K562 (cell line): ENCODE results near the gene GLP2R. TPM values are rescaled to one million over a fixed set of nuclear protein-coding genes. Genes with fewer than 3 reads are reported as not detected.

Experiments
- ATAC-seq: fragments of 200-7000 bp; cut with Tn5 transposase; 3 replicates; pipeline ENCODE4 v1.9.1; 2020; ENCODE audit warnings: moderate library complexity
- BruUV-seq: library from RNA; stranded (reverse); fragments of 400-500 nt; replicated peaks from 2 replicates; lab custom pipeline; 2021; lab: Mats Ljungman, UMichigan
- CTCF ChIA-PET: fragments of 300-600 bp; formaldehyde crosslinking; extraction: SDS; loops from one replicate; lab custom pipeline; 2021; ENCODE audit warnings: low intra/inter-chr PET ratio; lab: Yijun Ruan, JAX
- POLR2A ChIA-PET: fragments of 300-600, 350-650 bp; sonication (Branson Sonifier 250); formaldehyde crosslinking; extraction: SDS; loops from one replicate; lab custom pipeline; 2021; ENCODE audit warnings: antibody characterized with exemption, inconsistent platforms; lab: Yijun Ruan, JAX
- DNase-seq, 4 experiments: peaks; one replicate each; pipeline versions ENCODE4 v3.0.0 to v3.0.0-alpha.2; 2011 to 2018; ENCODE audit warnings: low spot score in 3 of 4, mixed read lengths in 3 of 4; ENCODE audit errors: extremely low read depth in 1 of 4
- FAIRE-seq: peaks from 2 replicates; lab custom pipeline; 2011; peaks lifted over from hg19 to GRCh38; lab: Jason Lieb, UNC
- H2AFZ ChIP-seq: 2 replicates; pipeline ENCODE4 v1.6.0; 2011; ENCODE audit warnings: low read depth, low read length, control low read depth, inconsistent platforms
- H3K27ac ChIP-seq: fragments of 200-600 bp; 3 replicates; pipeline ENCODE4 v1.8.0; 2011; ENCODE audit warnings: low read depth, mild to moderate bottlenecking, control low read depth, inconsistent platforms, low read length, moderate library complexity, mixed read lengths; ENCODE audit errors: extremely low read depth
- H3K27me3 ChIP-seq, 2 experiments: fragments of 300-600 bp in 1 of 2; 2 replicates in 1 of 2; 3 replicates in 1 of 2; pipeline versions ENCODE4 v1.6.0 to v1.8.0; 2011; ENCODE audit warnings: inconsistent platforms in 2 of 2, low read length in 2 of 2, mild to moderate bottlenecking in 1 of 2, mixed read lengths in 1 of 2, moderate library complexity in 1 of 2; ENCODE audit not compliant: control insufficient read depth in 2 of 2, insufficient read depth in 2 of 2
- H3K36me3 ChIP-seq: fragments of 300-600 bp; 3 replicates; pipeline ENCODE4 v1.8.0; 2011; ENCODE audit warnings: mild to moderate bottlenecking, low read length, inconsistent platforms; ENCODE audit not compliant: control insufficient read depth, insufficient read depth
- H3K4me1 ChIP-seq, 2 experiments: fragments of 200-600 bp in 1 of 2; replicated peaks in 1 of 2; 2 replicates in 1 of 2; 3 replicates in 1 of 2; pipeline versions ENCODE4 v1.5.1 to v1.8.0; 2011; ENCODE audit warnings: inconsistent platforms in 2 of 2, low read length in 2 of 2, mild to moderate bottlenecking in 1 of 2, mixed read lengths in 1 of 2, moderate library complexity in 1 of 2; ENCODE audit not compliant: control insufficient read depth in 2 of 2, insufficient read depth in 2 of 2
- H3K4me2 ChIP-seq: 2 replicates; pipeline ENCODE4 v1.6.1; 2011; ENCODE audit warnings: low read length, control low read depth, inconsistent platforms, mixed read lengths; ENCODE audit not compliant: insufficient read depth
- H3K4me3 ChIP-seq: fragments of 200-600 bp; sonication (generic), shearing (Covaris generic); 2 replicates; pipeline ENCODE4 v1.5.1; 2016; ENCODE audit warnings: control low read depth, inconsistent platforms
- H3K79me2 ChIP-seq: fragments of 200-600 bp; 3 replicates; pipeline ENCODE4 v1.8.0; 2011; ENCODE audit warnings: low read length, inconsistent platforms; ENCODE audit not compliant: control insufficient read depth, insufficient read depth
- H3K9ac ChIP-seq, 2 experiments: 2 replicates each; pipeline versions ENCODE4 v1.6.0 to v1.6.1; 2011; ENCODE audit warnings: low read depth in 2 of 2, low read length in 2 of 2, control low read depth in 1 of 2, inconsistent platforms in 1 of 2, mild to moderate bottlenecking in 1 of 2, mixed read lengths in 1 of 2; ENCODE audit not compliant: insufficient read depth in 1 of 2
- H3K9me1 ChIP-seq: one replicate; pipeline ENCODE4 v1.6.0; 2011; ENCODE audit warnings: inconsistent platforms, mild to moderate bottlenecking, low read length, moderate library complexity; ENCODE audit not compliant: control insufficient read depth, insufficient read depth
- H3K9me3 ChIP-seq: replicated peaks from 2 replicates; pipeline ENCODE4 v1.5.1; 2011; ENCODE audit warnings: low read depth, low read length, inconsistent platforms; ENCODE audit not compliant: control insufficient read depth, insufficient read depth
- H4K20me1 ChIP-seq: replicated peaks from 2 replicates; pipeline ENCODE4 v1.6.1; 2011; ENCODE audit warnings: low read length, inconsistent platforms, mixed read lengths; ENCODE audit not compliant: control insufficient read depth, insufficient read depth
- ATF7 ChIP-seq: fragments of 450-650 bp; IDR thresholded peaks from 2 replicates; pipeline ENCODE4 v1.7.1; 2014; ENCODE audit warnings: mild to moderate bottlenecking, moderate library complexity
- CHCHD3 ChIP-seq: fragments of 250-450 bp; sonication (Bioruptor Pico); IDR thresholded peaks from 2 replicates; pipeline ENCODE4 v2.1.2; 2022; ENCODE audit warnings: mild to moderate bottlenecking
- ELF1 ChIP-seq: fragments of 200-800 bp; sonication (Bioruptor generic); IDR thresholded peaks from 2 replicates; pipeline ENCODE4 v1.6.1; 2016; ENCODE audit warnings: missing genetic modification characterization, missing compliant biosample characterization
- TCF7L2 ChIP-seq: fragments of 150-350 bp; IDR thresholded peaks from 2 replicates; pipeline ENCODE4 v1.6.1; 2016; ENCODE audit warnings: low read depth, mild to moderate bottlenecking, low read length, moderate library complexity
- THAP12 ChIP-seq: fragments of 250-450 bp; sonication (Bioruptor Pico); IDR thresholded peaks from 2 replicates; pipeline ENCODE4 v1.9.0; 2021; ENCODE audit warnings: mild to moderate bottlenecking, inconsistent platforms
- XRCC3 ChIP-seq: fragments of 450-650 bp; IDR thresholded peaks from 2 replicates; pipeline ENCODE4 v1.6.1; 2017; ENCODE audit warnings: mild to moderate bottlenecking, moderate library complexity
- ZBED1 ChIP-seq: IDR thresholded peaks from 2 replicates; pipeline ENCODE4 v1.6.1; 2014
- ZNF224 ChIP-seq: sonication (generic); formaldehyde crosslinking; IDR thresholded peaks from 2 replicates; pipeline ENCODE4 v1.8.0; 2022; ENCODE audit warnings: mild to moderate bottlenecking, missing genetic modification reagents
- WGBS: fragments of 100-300 bp; shearing (Covaris generic); methylation state at CpG from one replicate; pipeline ENCODE4 v1.1.6; 2016; ENCODE audit warnings: low coverage, mixed read lengths; ENCODE audit not compliant: insufficient coverage; ENCODE audit errors: missing lambda C conversion rate; 5-methylcytosine and 5-hydroxymethylcytosine counted together
- in situ Hi-C: fragments of 300-500 bp; cut with MboI; formaldehyde crosslinking; loops from 4 replicates; pipeline ENCODE4 v1.15.0; 2018; ENCODE audit warnings: inconsistent platforms, mixed read lengths
- intact Hi-C: fragments of 100-400 bp; cut with micrococcal nuclease; formaldehyde crosslinking; loops from 2 replicates; pipeline ENCODE4 v1.14.2; 2022
- polyA plus RNA-seq, 8 experiments: library from polyadenylated mRNA; depleted of rRNA in 4 of 8; stranded (reverse) in 5 of 8; unstranded in 3 of 8; fragments of >200 nt; fragmentation: Nextera tagmentation in 2 of 8; fragmentation: Illumina TruSeq in 1 of 8; extraction: Ambion mirVana in 2 of 8; extraction: Trizol in 1 of 8; gene quantifications; 2 replicates each; pipeline versions ENCODE4 v1.2.1 to v1.2.3, GENCODE V29; 2011 to 2014; ENCODE audit warnings: inconsistent platforms in 1 of 8, missing spikeins in 1 of 8
- total RNA-seq, 7 experiments: library from RNA; depleted of rRNA in 6 of 7; stranded (reverse); fragments of >200 nt in 6 of 7; fragmentation: Illumina TruSeq in 2 of 7; extraction: Trizol in 2 of 7; gene quantifications; 2 replicates each; pipeline versions ENCODE4 v1.2.1 to v1.2.3, GENCODE V29; 2011 to 2021; ENCODE audit warnings: low replicate concordance in 1 of 7

The GLP2R gene
- total and polyA plus RNA-seq, 9 of the 15 experiments (the other 6 are each of a cell fraction or from before 2014, with no cell fraction given): not detected

GRCh38 chr17:9850151-9850550, 24.4 kb downstream of the GLP2R start:
- ATAC-seq (no peak), FAIRE-seq (no peak), DNase-seq (no peak)
- POLR2A ChIA-PET: interaction anchor here (1.0 kb wide), 1 partner anchor 8 kb away, joined by 5 read pairs; no protein-coding TSS in a partner anchor
- no peak overlapping the region for H3K27ac ChIP-seq
- H4K20me1 ChIP-seq: no peaks in the 10 kb centered on the region
- WGBS: 0% methylated on average over 5 of the region's 5 CpGs
- H3K9me3 ChIP-seq: no peaks in the 10 kb centered on the region
- no peak overlapping the region for H3K4me3 ChIP-seq
- H3K4me2 ChIP-seq: no peak overlapping the region
- intact Hi-C loops: no loop called here
- H3K4me1 ChIP-seq: no peaks in the 10 kb centered on the region
- TF ChIP-seq ZNF224 (CRISPR knock-in tag): no peak
- TF ChIP-seq TCF7L2: no peak
- no peak for TF ChIP-seq ELF1 (tag)
- TF ChIP-seq XRCC3: no peak
- no peak for TF ChIP-seq ZBED1
- no peak for TF ChIP-seq CHCHD3 (CRISPR knock-in tag)
- TF ChIP-seq THAP12: no peak
- TF ChIP-seq ATF7: no peak
- no TSS peak for BruUV-seq
- no peaks in the 10 kb centered on the region for H3K9me1 ChIP-seq
- no peak overlapping the region for H3K9ac ChIP-seq
- in situ Hi-C loops: no loop called here
- H3K27me3 ChIP-seq: no peaks in the 10 kb centered on the region; a peak in 1 of 5 replicates
- no peaks in the 10 kb centered on the region for H3K36me3 ChIP-seq
- no peaks in the 10 kb centered on the region for H3K79me2 ChIP-seq
- H2AFZ ChIP-seq: no peak overlapping the region
- CTCF ChIA-PET: no interaction called here
